GM20431 (cell line): ENCODE measurements around the gene ELMO1.

Experiments used
- in situ Hi-C: fragments of 300-500 bp; cut with MseI, MboI; formaldehyde crosslinking; loops from one replicate; pipeline ENCODE4 v1.15.0; 2020; ENCODE audit warnings: low sequenced_read_pairs; ENCODE audit not compliant: unreplicated experiment

The ELMO1 gene

GRCh38 chr7:37414352-37414983 is 34.2 kb downstream of the ELMO1 start:
- in situ Hi-C loops, result no loop called here

- in situ Hi-C loops, result no loop called here
These were observed 37.1 kb downstream of the ELMO1 start for GRCh38 chr7:37411444-37412034.

DNA sequence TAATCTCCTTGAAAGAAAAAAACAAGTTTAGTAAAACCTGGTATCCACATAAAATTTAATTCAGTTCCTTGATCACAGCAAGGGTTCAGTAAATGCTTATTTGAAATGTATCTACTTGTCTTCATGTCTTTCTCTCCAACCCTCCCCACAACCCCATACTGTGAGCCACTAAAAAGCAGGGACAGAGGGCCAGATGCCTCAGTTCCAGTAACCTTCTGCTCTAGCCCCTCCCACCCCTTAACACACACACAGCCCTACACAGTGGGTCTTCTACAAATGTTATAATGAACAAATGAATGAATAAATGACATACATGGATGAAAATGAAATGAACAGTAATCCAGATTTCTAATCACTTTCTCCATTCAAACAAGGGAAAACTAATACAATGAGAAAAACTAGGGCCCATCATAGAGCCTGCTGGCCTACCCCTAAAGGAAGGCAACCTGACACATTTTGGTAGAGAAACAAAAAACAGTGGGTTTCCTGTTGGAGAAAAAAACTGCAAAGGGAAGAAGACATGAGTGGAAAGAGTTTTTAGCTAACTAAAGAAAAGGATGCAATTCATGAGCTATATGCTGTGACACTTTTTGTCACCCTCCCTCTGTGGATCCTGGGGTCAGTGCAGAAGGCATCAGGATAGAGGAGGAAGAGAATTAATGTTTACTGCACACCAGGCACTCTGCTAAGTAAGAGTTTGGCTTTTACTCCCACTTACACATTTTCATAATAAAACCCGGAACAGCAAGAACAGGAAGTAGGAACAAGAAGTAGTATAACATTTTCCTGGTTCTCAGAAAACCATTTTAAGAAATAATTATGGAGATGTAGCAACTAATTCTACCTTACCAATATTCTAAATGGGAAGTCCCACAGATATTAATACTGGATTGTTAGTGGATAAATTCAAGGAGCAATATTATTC is 38.1 kb downstream of the ELMO1 start:
- in situ Hi-C loops, result no loop called here

DNA sequence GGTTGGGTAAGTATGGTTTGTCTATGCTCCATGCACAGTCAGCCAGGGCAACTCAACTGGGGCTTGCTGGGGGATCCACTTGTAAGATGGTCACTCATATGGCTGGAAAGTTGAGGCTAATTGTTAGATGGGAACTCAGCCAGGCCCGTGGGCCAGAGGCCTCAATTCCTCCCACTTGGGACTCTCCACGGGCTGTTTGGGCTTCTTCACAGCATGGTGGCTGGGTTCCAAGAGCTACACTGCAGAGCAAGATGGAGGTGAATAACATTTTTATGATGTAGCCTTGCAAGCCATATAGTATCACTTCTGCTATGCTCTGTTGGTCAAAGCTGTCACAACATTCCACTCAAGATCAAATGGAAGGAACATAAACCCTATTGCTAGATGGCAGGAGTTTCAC is 39.2 kb downstream of the ELMO1 start:
- in situ Hi-C loops, result no loop called here

- in situ Hi-C loops, result no loop called here
These were observed 40.1 kb downstream of the ELMO1 start for GRCh38 chr7:37408291-37409228.

DNA sequence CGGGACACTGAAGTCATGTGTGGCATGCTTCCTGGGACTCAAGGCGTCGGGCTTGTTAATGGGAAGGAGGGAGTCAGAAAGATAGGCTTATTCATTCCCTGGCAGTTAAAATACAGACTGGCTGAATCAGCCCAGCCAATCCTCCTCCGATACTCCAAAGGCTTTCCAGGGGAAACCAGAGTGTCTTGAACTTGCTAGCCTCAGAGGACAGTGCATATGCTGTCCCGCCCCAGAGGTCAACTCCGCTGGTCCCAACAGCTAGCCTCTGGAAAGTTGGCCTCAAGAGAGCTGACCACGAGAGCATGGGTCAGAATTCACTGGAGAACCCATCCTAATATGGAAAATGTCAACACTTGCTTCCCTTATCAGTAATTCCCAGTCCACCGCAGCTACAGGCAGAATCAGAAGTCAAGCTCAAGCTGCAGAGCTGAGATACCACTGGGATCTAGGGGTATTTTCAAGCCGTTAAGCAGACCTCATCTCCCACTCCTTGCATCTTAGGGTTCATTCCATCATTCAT is 43.0 kb downstream of the ELMO1 start:
- in situ Hi-C loops, result no loop called here

DNA sequence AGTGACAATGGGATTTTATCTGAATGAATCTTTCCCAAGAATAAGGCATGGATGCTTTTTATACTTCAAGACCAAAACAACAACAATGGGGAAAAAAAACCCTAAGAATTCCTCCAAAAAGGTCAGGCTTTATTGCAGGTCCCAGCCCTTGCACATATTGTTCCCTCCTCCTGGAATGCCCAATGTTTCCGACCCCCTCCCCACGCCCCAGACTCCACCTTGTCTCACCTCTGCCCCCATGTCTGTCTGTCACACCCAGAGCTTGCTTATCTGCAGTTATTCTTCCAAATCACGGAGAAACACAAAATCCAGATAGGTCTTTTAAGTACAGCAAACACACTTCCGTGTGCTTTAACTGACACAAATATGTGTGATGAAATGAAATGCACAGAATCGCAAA is 43.5 kb downstream of the ELMO1 start:
- in situ Hi-C loops, result no loop called here

GRCh38 chr7:37399876-37400421 is 48.7 kb downstream of the ELMO1 start:
- in situ Hi-C loops, result no loop called here

DNA sequence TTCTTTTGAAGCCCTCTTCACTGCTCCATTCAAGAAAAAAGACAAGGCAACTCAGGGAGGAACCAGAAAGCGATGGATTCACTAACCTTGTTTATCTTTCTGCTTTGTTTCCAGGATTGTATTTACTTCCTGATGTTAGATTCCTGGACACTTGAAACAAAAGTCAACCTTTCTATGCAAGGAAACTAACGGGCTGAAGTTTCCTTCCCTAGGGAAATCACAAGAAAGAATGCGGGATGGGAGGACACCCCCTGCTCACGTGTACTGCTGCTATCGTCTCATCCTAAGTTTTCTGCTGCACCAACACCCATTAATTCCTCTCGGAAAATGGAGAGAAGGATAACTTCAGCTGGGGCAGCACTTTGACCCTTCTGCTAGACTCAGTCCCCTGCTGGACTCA is 50.3 kb downstream of the ELMO1 start:
- in situ Hi-C loops, result no loop called here

- in situ Hi-C loops, result no loop called here
These were observed 52.9 kb downstream of the ELMO1 start for GRCh38 chr7:37395618-37396259.

DNA sequence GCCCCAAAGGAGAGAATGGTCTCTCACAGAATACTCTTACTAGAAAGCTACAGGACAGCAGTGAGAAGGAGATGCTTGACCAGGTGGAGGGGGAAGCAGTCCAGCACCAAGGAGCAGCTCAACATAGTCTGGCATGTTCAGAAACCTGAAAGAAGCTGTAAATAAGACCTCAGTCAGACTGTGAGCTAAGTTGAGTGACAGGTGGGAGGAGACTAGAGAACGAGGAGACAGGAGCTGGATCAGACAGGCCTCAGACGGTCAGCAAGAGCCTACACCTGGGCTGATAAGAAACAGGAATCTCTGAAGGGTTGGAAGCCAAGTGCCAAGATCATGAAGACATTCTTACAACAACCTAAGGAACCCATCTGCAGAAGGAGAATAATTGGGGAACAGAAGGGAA is 54.5 kb downstream of the ELMO1 start:
- in situ Hi-C loops, result no loop called here

GRCh38 chr7:37393476-37393875 is 55.2 kb downstream of the ELMO1 start:
- in situ Hi-C loops, result no loop called here

- in situ Hi-C loops, result no loop called here
These were observed 56.0 kb downstream of the ELMO1 start for GRCh38 chr7:37392673-37393017.

- in situ Hi-C loops, result no loop called here
These were observed 56.6 kb downstream of the ELMO1 start for GRCh38 chr7:37391791-37392672.

DNA sequence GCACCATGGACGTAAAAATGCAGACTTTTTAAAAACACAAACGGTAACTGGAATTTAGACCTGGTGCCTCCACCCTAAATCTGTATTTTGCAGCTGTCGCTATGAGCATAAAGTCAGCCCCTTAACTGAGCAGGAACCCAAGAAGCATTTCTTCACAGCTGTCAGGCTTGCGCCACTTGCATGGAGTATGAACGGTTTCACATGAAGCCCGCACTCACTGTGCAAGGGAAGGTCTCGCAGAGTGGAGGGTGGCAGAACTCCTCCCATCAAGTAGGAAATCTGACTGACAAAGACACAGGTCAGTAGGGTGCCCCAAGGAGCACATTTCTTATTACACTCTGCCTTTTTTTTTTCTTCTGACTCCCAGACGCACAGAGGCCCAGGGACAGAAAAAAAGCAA is 58.5 kb downstream of the ELMO1 start:
- in situ Hi-C loops, result no loop called here

- in situ Hi-C loops, result no loop called here
These were observed 59.9 kb downstream of the ELMO1 start for GRCh38 chr7:37388811-37389210.

GRCh38 chr7:37385787-37386186 is 62.9 kb downstream of the ELMO1 start:
- in situ Hi-C loops, result no loop called here

- in situ Hi-C loops, result no loop called here
These were observed 66.0 kb downstream of the ELMO1 start for GRCh38 chr7:37382546-37383088.
